ENCODE data around the gene GSDMA.

The GSDMA gene

GRCh38 chr17:40015998-40016985, 53.5 kb downstream of the GSDMA start:
- intact Hi-C loops (cut with DNase I): loop anchor here (10.0 kb wide), 2 partner anchors 149 to 279 kb away; no protein-coding TSS in a partner anchor
- DNase-seq: peak in 2 of 10 donors; percentile 61 to 79

- peak in 1 of 10 donors; percentile 71 for DNase-seq
- intact Hi-C loops (cut with DNase I): loop anchor here (10.0 kb wide), 2 partner anchors 147 to 277 kb away; no protein-coding TSS in a partner anchor
These were observed 54.7 kb downstream of the GSDMA start for GRCh38 chr17:40017422-40018080.

GRCh38 chr17:40018211-40019121, 55.7 kb downstream of the GSDMA start:
- intact Hi-C loops (cut with DNase I): loop anchor here (10.0 kb wide), 2 partner anchors 146 to 276 kb away; no protein-coding TSS in a partner anchor
- DNase-seq: peak in 1 of 10 donors; percentile 44

- intact Hi-C loops (cut with DNase I): loop anchor here (10.0 kb wide), 2 partner anchors 145 to 275 kb away; no protein-coding TSS in a partner anchor
- peak in 2 of 10 donors; percentile 76 for DNase-seq
These were observed 56.6 kb downstream of the GSDMA start for GRCh38 chr17:40019140-40019991.

GRCh38 chr17:40020146-40020545, 57.3 kb downstream of the GSDMA start:
- peak in 2 of 10 donors; percentile 56 to 66 for DNase-seq

GRCh38 chr17:40021451-40021971, 58.7 kb downstream of the GSDMA start:
- intact Hi-C loops (cut with DNase I): no loop called here
- peak in 2 of 10 donors; percentile 47 to 71 for DNase-seq

More at GRCh38 chr17:40020146-40020545, 57.3 kb downstream of the GSDMA start:
- intact Hi-C loops (cut with DNase I): no loop called here

- DNase-seq: peak in 2 of 10 donors; percentile 17 to 60
- intact Hi-C loops (cut with DNase I): no loop called here
These were observed 59.7 kb downstream of the GSDMA start for GRCh38 chr17:40022497-40022896.

GRCh38 chr17:40022961-40023541, 60.2 kb downstream of the GSDMA start:
- DNase-seq: peak in 3 of 10 donors; percentile 55 to 81 (median 55)
- intact Hi-C loops (cut with DNase I): no loop called here

- intact Hi-C loops (cut with DNase I): no loop called here
These were observed 60.9 kb downstream of the GSDMA start for GRCh38 chr17:40023590-40024292.

GRCh38 chr17:40024901-40025300, 62.1 kb downstream of the GSDMA start:
- intact Hi-C loops (cut with DNase I): no loop called here
- peak in 1 of 10 donors; percentile 2 for DNase-seq

More at GRCh38 chr17:40023590-40024292, 60.9 kb downstream of the GSDMA start:
- DNase-seq: peak in 2 of 10 donors; percentile 60 to 67

- no peak for DNase-seq
- intact Hi-C loops (cut with DNase I): no loop called here
These were observed 62.8 kb downstream of the GSDMA start for GRCh38 chr17:40025559-40025958.

- intact Hi-C loops (cut with DNase I): no loop called here
- DNase-seq: peak in 2 of 10 donors; percentile 35 to 43
These were observed 63.4 kb downstream of the GSDMA start for GRCh38 chr17:40025991-40026815.

- intact Hi-C loops (cut with DNase I): no loop called here
- DNase-seq: peak; percentile 56 to 95 (median 80)
These were observed 64.2 kb downstream of the GSDMA start for GRCh38 chr17:40026816-40027613.

All from posterior cingulate gyrus (tissue), 11 donors.